IMR-90 (cell line): ENCODE results near the gene DCAF11. TPM values are rescaled to one million over a fixed set of nuclear protein-coding genes. Genes with fewer than 3 reads are reported as not detected.

Experiments used
- ATAC-seq: fragments of 200-7000 bp; cut with Tn5 transposase; 2 replicates; pipeline ENCODE4 v1.9.1; 2020; ENCODE audit warnings: low read depth, mild to moderate bottlenecking, moderate library complexity
- BruUV-seq: library from RNA; stranded (reverse); fragments of 400-500 nt; replicated peaks from 2 replicates; lab custom pipeline; 2021; lab: Mats Ljungman, UMichigan
- CTCF ChIA-PET: fragments of 300-600 bp; formaldehyde crosslinking; extraction: SDS; loops from one replicate; lab custom pipeline; 2021; ENCODE audit warnings: antibody characterized with exemption; lab: Yijun Ruan, JAX
- POLR2A ChIA-PET: fragments of 300-600 bp; sonication (Branson Sonifier 250); formaldehyde crosslinking; loops from one replicate; lab custom pipeline; 2022; ENCODE audit warnings: antibody characterized with exemption; ENCODE audit not compliant: unreplicated experiment; lab: Charles Lee
- DNase-seq: peaks from one replicate; pipeline ENCODE4 v3.0.0; 2013
- H2AFZ ChIP-seq: replicated peaks from 2 replicates; pipeline ENCODE3; 2013; ENCODE audit warnings: low read length, mild to moderate bottlenecking; ENCODE audit not compliant: poor library complexity
- H2AK5ac ChIP-seq: 2 replicates; pipeline ENCODE4 v1.6.1; 2013; ENCODE audit warnings: low read depth, low read length, inconsistent platforms
- H2AK9ac ChIP-seq: replicated peaks from 2 replicates; pipeline ENCODE3; 2013; ENCODE audit warnings: mild to moderate bottlenecking, low read depth, low read length, moderate library complexity; ENCODE audit not compliant: poor library complexity
- H2BK120ac ChIP-seq: 2 replicates; pipeline ENCODE4 v1.6.1; 2013; ENCODE audit warnings: low read depth, low read length, inconsistent platforms
- H2BK15ac ChIP-seq: 3 replicates; pipeline ENCODE4 v1.6.1; 2013; ENCODE audit warnings: low read depth, low read length, inconsistent platforms
- H2BK20ac ChIP-seq: 2 replicates; pipeline ENCODE4 v1.6.1; 2013; ENCODE audit warnings: low read depth, mild to moderate bottlenecking, inconsistent platforms, low read length, moderate library complexity
- H2BK5ac ChIP-seq: 2 replicates; pipeline ENCODE4 v1.6.1; 2013; ENCODE audit warnings: mild to moderate bottlenecking, low read depth, low read length, inconsistent platforms; ENCODE audit not compliant: poor library complexity, severe bottlenecking
- H3K14ac ChIP-seq: replicated peaks from 2 replicates; pipeline ENCODE4 v1.6.1; 2013; ENCODE audit warnings: low read depth, low read length, inconsistent platforms
- H3K18ac ChIP-seq: 2 replicates; pipeline ENCODE4 v1.6.1; 2013; ENCODE audit warnings: low read depth, low read length, control low read depth
- H3K23ac ChIP-seq: 2 replicates; pipeline ENCODE4 v1.6.1; 2013; ENCODE audit warnings: low read depth, low read length, inconsistent platforms
- H3K27ac ChIP-seq: 2 replicates; pipeline ENCODE4 v1.5.1; 2013; ENCODE audit warnings: mild to moderate bottlenecking, control low read depth, low read length; ENCODE audit not compliant: insufficient read depth
- H3K27me3 ChIP-seq: 2 replicates; pipeline ENCODE4 v1.6.1; 2013; ENCODE audit warnings: low read length; ENCODE audit not compliant: control insufficient read depth, insufficient read depth
- H3K36me3 ChIP-seq: 2 replicates; pipeline ENCODE4 v1.6.1; 2013; ENCODE audit warnings: low read length, mixed read lengths; ENCODE audit not compliant: control insufficient read depth, insufficient read depth
- H3K4ac ChIP-seq: 2 replicates; pipeline ENCODE4 v1.6.1; 2013; ENCODE audit warnings: low read depth, low read length, inconsistent platforms
- H3K4me1 ChIP-seq: 2 replicates; pipeline ENCODE4 v1.6.1; 2013; ENCODE audit warnings: low read length, mixed read lengths; ENCODE audit not compliant: control insufficient read depth, insufficient read depth
- H3K4me2 ChIP-seq: 2 replicates; pipeline ENCODE4 v1.6.1; 2013; ENCODE audit warnings: low read depth, mild to moderate bottlenecking, control low read depth, low read length, moderate library complexity
- H3K4me3 ChIP-seq: 2 replicates; pipeline ENCODE4 v1.5.1; 2013; ENCODE audit warnings: low read depth, mild to moderate bottlenecking, control low read depth, low read length, moderate library complexity; ENCODE audit not compliant: insufficient read depth
- H3K56ac ChIP-seq: 2 replicates; pipeline ENCODE4 v1.6.1; 2013; ENCODE audit warnings: low read length, inconsistent platforms; ENCODE audit not compliant: insufficient read depth; ENCODE audit errors: extremely low read depth
- H3K79me1 ChIP-seq, 2 experiments: 2 replicates each; pipeline ENCODE4 v1.6.1; 2013; ENCODE audit warnings: low read length in 2 of 2, inconsistent platforms in 1 of 2, low read depth in 1 of 2
- H3K9ac ChIP-seq: 2 replicates; pipeline ENCODE4 v1.6.1; 2013; ENCODE audit warnings: low read depth, low read length, control low read depth
- H3K9me1 ChIP-seq: 2 replicates; pipeline ENCODE4 v1.6.1; 2013; ENCODE audit warnings: low read length, inconsistent platforms; ENCODE audit not compliant: insufficient read depth
- H3K9me3 ChIP-seq: 2 replicates; pipeline ENCODE4 v1.6.1; 2013; ENCODE audit warnings: low read length; ENCODE audit not compliant: control insufficient read depth, insufficient read depth
- H4K20me1 ChIP-seq: 2 replicates; pipeline ENCODE4 v1.6.1; 2013; ENCODE audit warnings: low read length, inconsistent platforms; ENCODE audit not compliant: insufficient read depth
- H4K5ac ChIP-seq: 2 replicates; pipeline ENCODE4 v1.6.1; 2013; ENCODE audit warnings: mild to moderate bottlenecking, low read depth, low read length, control low read depth
- H4K8ac ChIP-seq, 2 experiments: 2 replicates each; pipeline ENCODE4 v1.6.1; 2013; ENCODE audit warnings: low read depth in 2 of 2, low read length in 2 of 2, control low read depth in 1 of 2, inconsistent platforms in 1 of 2
- H4K91ac ChIP-seq: 2 replicates; pipeline ENCODE4 v1.6.1; 2013; ENCODE audit warnings: low read depth, low read length, inconsistent platforms; ENCODE audit not compliant: insufficient read depth
- BHLHE40 ChIP-seq: fragments of 150-350 bp; IDR thresholded peaks from 2 replicates; pipeline ENCODE4 v1.6.1; 2016; ENCODE audit warnings: mild to moderate bottlenecking, low read depth, low read length
- CEBPB ChIP-seq: IDR thresholded peaks from 2 replicates; pipeline ENCODE4 v1.6.1; 2012; ENCODE audit warnings: low read depth, low read length, improper control_type of control experiment
- CHD1 ChIP-seq: IDR thresholded peaks from 2 replicates; pipeline ENCODE4 v1.6.1; 2012; ENCODE audit warnings: low read depth, low read length, improper control_type of control experiment
- CTCF ChIP-seq: conservative IDR thresholded peaks from 2 replicates; pipeline ENCODE4 v1.5.1; 2012; ENCODE audit warnings: mild to moderate bottlenecking, low read depth, low read length, improper control_type of control experiment
- FOS ChIP-seq: fragments of 150-350 bp; IDR thresholded peaks from 2 replicates; pipeline ENCODE4 v1.6.1; 2016; ENCODE audit warnings: low read depth, low read length
- MAFK ChIP-seq: IDR thresholded peaks from 2 replicates; pipeline ENCODE4 v1.6.1; 2012; ENCODE audit warnings: low read depth, low read length, improper control_type of control experiment
- MAZ ChIP-seq: IDR thresholded peaks from 2 replicates; pipeline ENCODE4 v1.6.1; 2012; ENCODE audit warnings: low read depth, mild to moderate bottlenecking, low read length, improper control_type of control experiment, moderate library complexity, borderline replicate concordance
- MXI1 ChIP-seq: IDR thresholded peaks from 2 replicates; pipeline ENCODE4 v1.6.1; 2012; ENCODE audit warnings: low read depth, mild to moderate bottlenecking, low read length, moderate library complexity, borderline replicate concordance
- NFE2L2 ChIP-seq: fragments of 150-350 bp; IDR thresholded peaks from 2 replicates; pipeline ENCODE4 v1.6.1; 2016; ENCODE audit warnings: low read depth, mild to moderate bottlenecking, low read length
- POLR2A ChIP-seq: IDR thresholded peaks from 2 replicates; pipeline ENCODE4 v1.6.1; 2012; ENCODE audit warnings: mild to moderate bottlenecking, low read depth, low read length
- RAD21 ChIP-seq: IDR thresholded peaks from 2 replicates; pipeline ENCODE4 v1.6.1; 2012; ENCODE audit warnings: low read length, improper control_type of control experiment
- RCOR1 ChIP-seq: IDR thresholded peaks from 2 replicates; pipeline ENCODE4 v1.6.1; 2012; ENCODE audit warnings: mild to moderate bottlenecking, low read length, improper control_type of control experiment; ENCODE audit not compliant: insufficient replicate concordance
- RFX5 ChIP-seq: IDR thresholded peaks from 2 replicates; pipeline ENCODE4 v1.8.0; 2012; ENCODE audit warnings: low read depth, mild to moderate bottlenecking, low read length, moderate library complexity
- SMC3 ChIP-seq: fragments of 150-350 bp; IDR thresholded peaks from 2 replicates; pipeline ENCODE4 v1.6.1; 2016; ENCODE audit warnings: low read depth, mild to moderate bottlenecking, antibody characterized with exemption, low read length, moderate library complexity
- USF2 ChIP-seq: fragments of 150-350 bp; IDR thresholded peaks from 2 replicates; pipeline ENCODE4 v1.6.1; 2017; ENCODE audit warnings: mild to moderate bottlenecking, antibody characterized with exemption, low read length, low read depth
- WGBS, 2 experiments: methylation state at CpG; one replicate each; pipeline versions ENCODE4 v1.1.5 to v1.1.7; 2013; ENCODE audit warnings: missing lambda C conversion rate in 2 of 2; ENCODE audit not compliant: insufficient read length in 1 of 2; ENCODE audit errors: extremely low coverage in 2 of 2; 5-methylcytosine and 5-hydroxymethylcytosine counted together
- dilution Hi-C: fragments of 300-500 bp; cut with HindIII; formaldehyde crosslinking; loops from one replicate; pipeline ENCODE4 v1.14.3; 2018; ENCODE audit warnings: low sequenced_read_pairs; ENCODE audit not compliant: unreplicated experiment
- in situ Hi-C: fragments of 300-500 bp; cut with MboI; formaldehyde crosslinking; loops from 3 replicates; pipeline ENCODE4 v1.14.3; 2019; ENCODE audit warnings: low sequenced_read_pairs, inconsistent platforms, mixed read lengths
- intact Hi-C: fragments of 100-400 bp; cut with micrococcal nuclease; formaldehyde crosslinking; loops from 2 replicates; pipeline ENCODE4 v1.10.0; 2022
- polyA plus RNA-seq, 3 experiments: library from polyadenylated mRNA; depleted of rRNA; stranded (reverse); fragments of >200 nt; gene quantifications; 2 replicates each; pipeline ENCODE4 v1.2.3, GENCODE V29; 2012; ENCODE audit warnings: low replicate concordance in 1 of 3
- total RNA-seq: library from RNA; depleted of rRNA; stranded (reverse); fragments of >200 nt; gene quantifications from 2 replicates; pipeline ENCODE4 v1.2.3, GENCODE V29; 2012
- TF ChIP-seq, protein P1 (sequence below): fragments of 150-350 bp; IDR thresholded peaks from 2 replicates; pipeline ENCODE4 v1.6.1; 2016; ENCODE audit warnings: low read depth, mild to moderate bottlenecking, low read length, moderate library complexity, borderline replicate concordance

The DCAF11 gene
- total and polyA plus RNA-seq, 2 of the 4 experiments (the other 2 are of a cell fraction) = 21.0 to 52.0 TPM

DNA sequence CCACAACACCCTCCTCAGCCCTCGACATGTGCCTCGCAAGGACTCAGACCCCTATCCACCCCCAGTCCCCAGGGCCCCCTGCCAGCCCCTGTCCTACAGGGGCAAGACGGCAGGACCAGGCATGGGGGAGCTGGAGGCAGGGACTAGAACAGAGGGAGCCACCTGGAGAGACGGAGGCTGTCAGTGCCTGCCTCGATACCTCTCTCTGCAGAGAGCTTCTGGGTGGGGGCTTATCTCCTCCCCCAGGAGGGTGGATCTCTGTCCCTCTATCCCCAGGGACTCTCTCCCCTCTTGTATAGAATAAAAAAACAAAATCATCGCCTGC, 45.2 kb upstream of the DCAF11 start:
- Histone ChIP-seq H3K36me3 (no peaks in the 10 kb centered on the region), H3K27ac (no peak overlapping the region), H4K91ac (no peak overlapping the region), H4K5ac (no peak overlapping the region), H4K8ac (no peak overlapping the region), H4K20me1 (no peaks in the 10 kb centered on the region), H2AK9ac (no peak overlapping the region), H3K4me1 (no peaks in the 10 kb centered on the region), H3K18ac (no peak overlapping the region), H2BK120ac (no peak overlapping the region), H3K9me1 (no peaks in the 10 kb centered on the region), H3K4me3 (no peak overlapping the region), H3K14ac (no peak overlapping the region), H3K4ac (no peak overlapping the region), H3K9ac (no peak overlapping the region), H2BK5ac (no peak overlapping the region), H3K56ac (no peak overlapping the region), H3K9me3 (no peaks in the 10 kb centered on the region), H3K79me1 (no peaks in the 10 kb centered on the region), H3K27me3 (peaks cover 67% of the 10 kb centered on the region), H2AK5ac (no peak overlapping the region), H2BK15ac (no peak overlapping the region), H3K4me2 (no peak overlapping the region), H2AFZ (no peak overlapping the region), H3K23ac (no peak overlapping the region), H2BK20ac (no peak overlapping the region)
- ATAC-seq = no peak
- intact Hi-C loops (no loop called here), dilution Hi-C loops (no loop called here), in situ Hi-C loops (no loop called here)
- BruUV-seq = no TSS peak
- ChIA-PET CTCF (no interaction called here), POLR2A (no interaction called here)
- no CpG with 5 or more reads among the region's 6 CpGs for WGBS, 2 experiments
- no peak for DNase-seq
- TF ChIP-seq RCOR1 (no peak), MAZ (no peak), RAD21 (no peak), FOS (no peak), MXI1 (no peak), SMC3 (no peak), CTCF (no peak), NFE2L2 (no peak), CHD1 (no peak), MAFK (no peak), BHLHE40 (no peak), POLR2A (no peak), CEBPB (no peak), USF2 (no peak), RFX5 (no peak)
- TF ChIP-seq, protein P1, sequence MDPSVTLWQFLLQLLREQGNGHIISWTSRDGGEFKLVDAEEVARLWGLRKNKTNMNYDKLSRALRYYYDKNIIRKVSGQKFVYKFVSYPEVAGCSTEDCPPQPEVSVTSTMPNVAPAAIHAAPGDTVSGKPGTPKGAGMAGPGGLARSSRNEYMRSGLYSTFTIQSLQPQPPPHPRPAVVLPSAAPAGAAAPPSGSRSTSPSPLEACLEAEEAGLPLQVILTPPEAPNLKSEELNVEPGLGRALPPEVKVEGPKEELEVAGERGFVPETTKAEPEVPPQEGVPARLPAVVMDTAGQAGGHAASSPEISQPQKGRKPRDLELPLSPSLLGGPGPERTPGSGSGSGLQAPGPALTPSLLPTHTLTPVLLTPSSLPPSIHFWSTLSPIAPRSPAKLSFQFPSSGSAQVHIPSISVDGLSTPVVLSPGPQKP = no peak
